ENCODE data around the gene ANO2. TPM values are rescaled to one million over a fixed set of nuclear protein-coding genes. Genes with fewer than 3 reads are reported as not detected.

Gene ANO2
- not detected for total RNA-seq

DNA sequence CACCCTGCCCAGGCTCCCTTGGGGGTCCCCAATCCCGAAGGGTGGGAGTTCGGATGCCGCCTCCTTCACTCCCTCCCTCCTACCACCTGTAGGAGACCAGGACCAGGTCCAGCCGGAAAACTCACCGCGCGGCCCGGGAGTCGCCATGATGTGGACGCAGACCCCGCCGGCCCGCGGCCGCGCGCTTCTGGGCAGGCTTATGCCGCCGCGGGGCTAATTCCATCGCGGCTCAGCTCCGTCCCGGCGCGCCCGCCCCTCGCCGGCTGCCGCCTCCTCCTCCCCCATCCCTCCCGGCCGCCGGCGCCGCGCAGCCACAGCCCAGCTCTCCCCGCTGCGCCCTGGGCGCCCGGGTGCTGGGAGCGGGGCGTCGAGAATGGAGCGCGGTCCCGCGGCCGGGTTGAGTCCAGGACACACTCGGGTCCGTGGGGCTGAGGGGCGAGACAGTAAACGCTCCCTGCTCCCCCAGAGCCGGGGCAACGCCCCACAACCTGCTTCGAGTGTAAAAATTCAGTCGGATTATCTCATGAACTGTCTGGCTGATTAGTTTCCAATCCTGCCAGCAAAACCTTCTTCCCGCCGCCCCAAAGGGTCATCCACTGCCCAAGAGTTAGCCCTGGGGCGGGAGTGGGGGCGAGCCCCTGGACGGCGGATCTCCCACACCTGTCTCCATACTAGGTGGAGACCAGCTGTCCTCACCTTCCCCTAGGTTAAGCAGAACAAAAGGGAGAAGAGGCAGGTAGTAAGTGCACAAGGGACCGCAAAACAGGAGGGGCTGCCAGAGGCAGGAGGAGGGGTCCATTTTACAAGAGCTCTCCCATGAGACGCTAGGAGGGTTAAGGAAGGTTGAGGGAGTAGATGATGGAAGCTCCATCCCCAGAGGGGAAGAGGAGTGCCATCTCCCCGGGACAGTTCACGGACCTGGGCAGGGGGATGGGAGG is at the start of gene ANO2:
Gene ANO2 (minus strand): TSS at position 189 of the 938 bp plus-strand sequence. CDS start 42 bp downstream, at position 147.

Other genes with a start within 250 kb of the ANO2 start
- gene VWF, start 179.4 kb upstream of the ANO2 start, total RNA-seq = under 1 TPM; 0.08 to 0.24 TPM

All from activated naive CD4-positive, alpha-beta T cell treated with anti-CD3 and anti-CD28 coated beads, Interleukin-2, amount 10 ng/mL, durations not matched to agents 5 hours and 36 hours (primary cell).